Anterior cingulate cortex (tissue), 58 donors: ENCODE data around the gene TLE4.
"Not testable (repeated sequence)": the region's sequence is repeated elsewhere in the genome, so short reads cannot be mapped to it uniquely, and the experiment has no call there.

ENCODE experiments used
- DNase-seq, 58 donors: peaks; one replicate each; lab custom pipeline; 2025; lab: John Stamatoyannopoulos, UW

Gene TLE4

GRCh38 chr9:79708541-79708940 is 136.8 kb downstream of the TLE4 start:
- DNase-seq: no peak

GRCh38 chr9:79709743-79710674 is 138.2 kb downstream of the TLE4 start:
- peak in 13 of 58 donors; percentile 1 to 30 (median 10) for DNase-seq

- no peak for DNase-seq
These were observed 140.1 kb downstream of the TLE4 start for GRCh38 chr9:79711874-79712273.

- DNase-seq: no peak
These were observed 147.3 kb downstream of the TLE4 start for GRCh38 chr9:79719021-79719420.

GRCh38 chr9:79719989-79720388 is 148.2 kb downstream of the TLE4 start:
- DNase-seq: no peak

GRCh38 chr9:79731171-79731890 is 159.6 kb downstream of the TLE4 start:
- DNase-seq: no peak

GRCh38 chr9:79735023-79735779 is 163.4 kb downstream of the TLE4 start:
- no peak for DNase-seq

GRCh38 chr9:79736051-79736450 is 164.3 kb downstream of the TLE4 start:
- no peak for DNase-seq

- DNase-seq: no peak
These were observed 169.6 kb downstream of the TLE4 start for GRCh38 chr9:79741381-79741780.

- DNase-seq: peak in 27 of 58 donors; percentile 2 to 84 (median 20)
These were observed 170.5 kb downstream of the TLE4 start for GRCh38 chr9:79742110-79742721.

- no peak for DNase-seq
These were observed 172.8 kb downstream of the TLE4 start for GRCh38 chr9:79744521-79744920.

- DNase-seq: no peak
These were observed 174.1 kb downstream of the TLE4 start for GRCh38 chr9:79745752-79746336.

- not testable (repeated sequence) for DNase-seq
These were observed 180.2 kb downstream of the TLE4 start for GRCh38 chr9:79751895-79752466.

GRCh38 chr9:79756414-79756813 is 184.6 kb downstream of the TLE4 start:
- DNase-seq: no peak

GRCh38 chr9:79757074-79757473 is 185.3 kb downstream of the TLE4 start:
- no peak for DNase-seq

- DNase-seq: no peak
These were observed 186.3 kb downstream of the TLE4 start for GRCh38 chr9:79757881-79758669.

GRCh38 chr9:79759460-79759859 is 187.7 kb downstream of the TLE4 start:
- DNase-seq: no peak

- no peak for DNase-seq
These were observed 190.3 kb downstream of the TLE4 start for GRCh38 chr9:79762070-79762469.
